Inflammatory macrophage (primary cell): ENCODE results near the gene LGALS7.

Source experiments
- DNase-seq, 2 donors: peaks; one replicate each; pipeline ENCODE4 v3.0.0-alpha.2; 2020 to 2022

LGALS7 gene

GRCh38 chr19:38725469-38726283, 47.6 kb downstream of the LGALS7 start:
- DNase-seq: no peak

GRCh38 chr19:38723990-38724854, 49.1 kb downstream of the LGALS7 start:
- no peak for DNase-seq

GRCh38 chr19:38723606-38723965, 49.7 kb downstream of the LGALS7 start:
- DNase-seq: no peak

- DNase-seq: no peak
These were observed 50.2 kb downstream of the LGALS7 start for GRCh38 chr19:38722947-38723605.

GRCh38 chr19:38721979-38722773, 51.1 kb downstream of the LGALS7 start:
- no peak for DNase-seq

GRCh38 chr19:38721496-38721895, 51.8 kb downstream of the LGALS7 start:
- DNase-seq: no peak
